ENCODE measurements around the gene SMTNL2. TPM values are rescaled to one million over a fixed set of nuclear protein-coding genes. Genes with fewer than 3 reads are reported as not detected.

The SMTNL2 gene
- total and polyA plus RNA-seq, 9 of the 15 experiments (the other 6 are each of a cell fraction or from before 2014, with no cell fraction given): not detected

GRCh38 chr17:4588391-4588790, 4.1 kb downstream of the SMTNL2 start:
- no peak for ATAC-seq
- POLR2A ChIA-PET: interaction anchor here (1.1 kb wide), 1 partner anchor 9 kb away, joined by 3 read pairs; no protein-coding TSS in a partner anchor
- Histone ChIP-seq H3K36me3 (ENCODE audit: control insufficient read depth, insufficient read depth, low read length) (no peaks in the 10 kb centered on the region), H3K9ac (ENCODE audit: insufficient read depth in 1 of 2, low read depth in 2 of 2, low read length in 2 of 2) (no peak overlapping the region), H3K4me1 (replicated peaks in 1 of 2; ENCODE audit: control insufficient read depth in 2 of 2, insufficient read depth in 2 of 2, low read length in 2 of 2) (peaks cover 6 to 25% of the 10 kb centered on the region in 2 experiments; a peak in 4 of 5 replicates), H3K4me3 (no peak overlapping the region), H3K4me2 (ENCODE audit: insufficient read depth, low read length) (no peak overlapping the region), H4K20me1 (replicated peaks; ENCODE audit: control insufficient read depth, insufficient read depth, low read length) (peaks cover 10% of the 10 kb centered on the region; the same call in 1 of the 2 replicates), H3K9me3 (replicated peaks; ENCODE audit: control insufficient read depth, insufficient read depth, low read depth, low read length) (no peaks in the 10 kb centered on the region), H3K9me1 (ENCODE audit: control insufficient read depth, insufficient read depth, low read length) (no peaks in the 10 kb centered on the region), H3K27ac (ENCODE audit: extremely low read depth, low read depth, low read length) (no peak overlapping the region), H2AFZ (ENCODE audit: low read depth, low read length) (no peak overlapping the region), H3K27me3 (ENCODE audit: control insufficient read depth in 2 of 2, insufficient read depth in 2 of 2, low read length in 2 of 2) (peaks cover 4 to 79% of the 10 kb centered on the region in 2 experiments; a peak in 4 of 5 replicates), H3K79me2 (ENCODE audit: control insufficient read depth, insufficient read depth, low read length) (no peaks in the 10 kb centered on the region)
- in situ Hi-C loops (cut with MboI): no loop called here
- WGBS (ENCODE audit: insufficient coverage, low coverage, missing lambda C conversion rate): 35% methylated on average over 8 of the region's 11 CpGs
- DNase-seq (ENCODE audit: extremely low read depth in 1 of 4, low spot score in 3 of 4): no peak
- intact Hi-C loops (cut with micrococcal nuclease): no loop called here
- CTCF ChIA-PET (ENCODE audit: low intra/inter-chr PET ratio): no interaction called here
- BruUV-seq (replicated peaks): no TSS peak
- FAIRE-seq: no peak
- TF ChIP-seq, protein P1, sequence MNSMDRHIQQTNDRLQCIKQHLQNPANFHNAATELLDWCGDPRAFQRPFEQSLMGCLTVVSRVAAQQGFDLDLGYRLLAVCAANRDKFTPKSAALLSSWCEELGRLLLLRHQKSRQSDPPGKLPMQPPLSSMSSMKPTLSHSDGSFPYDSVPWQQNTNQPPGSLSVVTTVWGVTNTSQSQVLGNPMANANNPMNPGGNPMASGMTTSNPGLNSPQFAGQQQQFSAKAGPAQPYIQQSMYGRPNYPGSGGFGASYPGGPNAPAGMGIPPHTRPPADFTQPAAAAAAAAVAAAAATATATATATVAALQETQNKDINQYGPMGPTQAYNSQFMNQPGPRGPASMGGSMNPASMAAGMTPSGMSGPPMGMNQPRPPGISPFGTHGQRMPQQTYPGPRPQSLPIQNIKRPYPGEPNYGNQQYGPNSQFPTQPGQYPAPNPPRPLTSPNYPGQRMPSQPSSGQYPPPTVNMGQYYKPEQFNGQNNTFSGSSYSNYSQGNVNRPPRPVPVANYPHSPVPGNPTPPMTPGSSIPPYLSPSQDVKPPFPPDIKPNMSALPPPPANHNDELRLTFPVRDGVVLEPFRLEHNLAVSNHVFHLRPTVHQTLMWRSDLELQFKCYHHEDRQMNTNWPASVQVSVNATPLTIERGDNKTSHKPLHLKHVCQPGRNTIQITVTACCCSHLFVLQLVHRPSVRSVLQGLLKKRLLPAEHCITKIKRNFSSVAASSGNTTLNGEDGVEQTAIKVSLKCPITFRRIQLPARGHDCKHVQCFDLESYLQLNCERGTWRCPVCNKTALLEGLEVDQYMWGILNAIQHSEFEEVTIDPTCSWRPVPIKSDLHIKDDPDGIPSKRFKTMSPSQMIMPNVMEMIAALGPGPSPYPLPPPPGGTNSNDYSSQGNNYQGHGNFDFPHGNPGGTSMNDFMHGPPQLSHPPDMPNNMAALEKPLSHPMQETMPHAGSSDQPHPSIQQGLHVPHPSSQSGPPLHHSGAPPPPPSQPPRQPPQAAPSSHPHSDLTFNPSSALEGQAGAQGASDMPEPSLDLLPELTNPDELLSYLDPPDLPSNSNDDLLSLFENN (IDR thresholded peaks at IDR 0.05; ENCODE audit: low read depth in 2 of 2, low read length in 2 of 2): no peak
- TF ChIP-seq NRF1 (conservative IDR thresholded peaks at IDR 0.05 in 1 of 2, IDR thresholded peaks at IDR 0.05 in 1 of 2) (no peak), NEUROD1 (IDR thresholded peaks at IDR 0.05; ENCODE audit: borderline replicate concordance, low read depth, low read length, partially characterized antibody) (no peak), XRCC4 (IDR thresholded peaks at IDR 0.05; ENCODE audit: extremely low read depth, insufficient read depth, insufficient read length) (no peak), NCOA1 (IDR thresholded peaks at IDR 0.05; ENCODE audit: low read depth) (no peak), HDAC6 (IDR thresholded peaks at IDR 0.05; ENCODE audit: low read depth, low read length) (no peak), GTF2F1 (IDR thresholded peaks at IDR 0.05; ENCODE audit: low read depth, low read length) (no peak), POLR2B (IDR thresholded peaks at IDR 0.05; ENCODE audit: low read depth, partially characterized antibody) (no peak), U2AF1 (optimal IDR thresholded peaks at IDR 0.05; ENCODE audit: low read depth, low read length) (no peak), GABPA (tag; conservative IDR thresholded peaks at IDR 0.05; ENCODE audit: low read depth) (no peak), SIN3A (IDR thresholded peaks at IDR 0.05; ENCODE audit: borderline replicate concordance in 2 of 2, control insufficient read depth in 1 of 2, low read depth in 2 of 2, low read length in 2 of 2) (no peak), SMC3 (conservative IDR thresholded peaks at IDR 0.05; ENCODE audit: insufficient read depth, low read depth, low read length) (no peak), HMG20B (CRISPR knock-in tag; IDR thresholded peaks at IDR 0.05) (no peak), CBFB (CRISPR knock-in tag; IDR thresholded peaks at IDR 0.05) (no peak)
